Left ventricle myocardium inferior (tissue), 1 donor: ENCODE measurements around the gene UCK1. TPM values are rescaled to one million over a fixed set of nuclear protein-coding genes. Genes with fewer than 3 reads are reported as not detected.

Experiments used
- DNase-seq: peaks from one replicate; pipeline ENCODE4 v3.0.0-alpha.2; 2020
- H3K27ac ChIP-seq: fragments of 200-600 bp; replicated peaks from 2 replicates; pipeline ENCODE4 v1.8.0; 2021
- H3K27me3 ChIP-seq: fragments of 200-600 bp; 2 replicates; pipeline ENCODE4 v1.8.0; 2021; ENCODE audit warnings: low read depth
- H3K36me3 ChIP-seq: fragments of 200-600 bp; 2 replicates; pipeline ENCODE4 v1.8.0; 2021
- H3K4me1 ChIP-seq: fragments of 200-600 bp; 2 replicates; pipeline ENCODE4 v1.8.0; 2021
- H3K4me3 ChIP-seq: fragments of 200-600 bp; 2 replicates; pipeline ENCODE4 v1.8.0; 2021; ENCODE audit warnings: mild to moderate bottlenecking, moderate library complexity
- H3K9me3 ChIP-seq: fragments of 200-600 bp; replicated peaks from 2 replicates; pipeline ENCODE4 v1.8.0; 2021
- intact Hi-C: fragments of 100-400 bp; cut with micrococcal nuclease; formaldehyde crosslinking; loops from one replicate; pipeline ENCODE4 v1.11.0; 2022
- total RNA-seq: library from RNA; stranded (reverse); fragmentation: NEBNext Ultra II Directional; extraction: Animal tissue kit (Norgen Biotek cat#: 25700); gene quantifications from one replicate; pipeline ENCODE4 v1.2.1, GENCODE V29; 2021
- TF ChIP-seq, protein P1 (sequence below): fragments of 200-600 bp; IDR thresholded peaks from 2 replicates; pipeline ENCODE4 v1.8.0; 2021; ENCODE audit warnings: antibody characterized with exemption, mild to moderate bottlenecking, borderline replicate concordance
- donor health status: DM: no; HTN: yes; CAD: no; lungs with severe emphysema.

UCK1 gene
- total RNA-seq, 1 donor from 2014 or later, result 23.0 TPM

DNA sequence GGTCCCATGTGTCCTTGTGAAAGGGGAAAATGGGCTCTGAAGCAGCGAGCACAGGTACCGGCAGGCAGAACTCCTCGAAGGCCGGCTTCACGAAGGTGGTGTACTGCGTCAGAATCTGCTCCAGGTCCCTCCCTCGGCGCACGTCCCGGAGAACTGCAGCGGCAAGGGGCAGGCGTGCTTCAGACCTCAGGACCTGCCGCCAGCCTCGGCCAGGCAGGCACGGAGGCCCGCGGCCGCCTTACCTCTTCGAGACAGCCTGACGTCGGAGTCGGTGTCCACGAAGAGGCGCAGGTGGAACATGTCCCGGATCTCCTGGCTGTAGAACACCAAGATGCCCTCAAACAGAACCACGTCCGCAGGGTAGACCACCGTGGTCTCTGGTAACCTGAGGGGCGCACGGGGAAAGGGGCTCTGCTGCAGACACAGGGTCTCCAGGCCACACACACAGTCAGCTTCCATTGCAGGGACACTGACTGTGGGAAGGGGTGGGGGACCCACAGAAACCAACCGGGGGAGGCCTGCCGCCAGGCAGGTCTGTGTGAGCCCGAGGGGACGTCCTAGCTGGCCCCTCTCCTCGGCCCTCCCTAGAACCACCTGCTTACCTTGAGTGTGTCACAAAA is 2.1 kb downstream of the UCK1 start:
- peaks cover 23% of the 10 kb centered on the region for H3K4me1 ChIP-seq
- peaks cover 58% of the 10 kb centered on the region for H3K36me3 ChIP-seq
- H3K27ac ChIP-seq, result no peak overlapping the region
- DNase-seq, result no peak
- no peak overlapping the region for H3K4me3 ChIP-seq
- no peaks in the 10 kb centered on the region for H3K9me3 ChIP-seq
- TF ChIP-seq, protein P1, sequence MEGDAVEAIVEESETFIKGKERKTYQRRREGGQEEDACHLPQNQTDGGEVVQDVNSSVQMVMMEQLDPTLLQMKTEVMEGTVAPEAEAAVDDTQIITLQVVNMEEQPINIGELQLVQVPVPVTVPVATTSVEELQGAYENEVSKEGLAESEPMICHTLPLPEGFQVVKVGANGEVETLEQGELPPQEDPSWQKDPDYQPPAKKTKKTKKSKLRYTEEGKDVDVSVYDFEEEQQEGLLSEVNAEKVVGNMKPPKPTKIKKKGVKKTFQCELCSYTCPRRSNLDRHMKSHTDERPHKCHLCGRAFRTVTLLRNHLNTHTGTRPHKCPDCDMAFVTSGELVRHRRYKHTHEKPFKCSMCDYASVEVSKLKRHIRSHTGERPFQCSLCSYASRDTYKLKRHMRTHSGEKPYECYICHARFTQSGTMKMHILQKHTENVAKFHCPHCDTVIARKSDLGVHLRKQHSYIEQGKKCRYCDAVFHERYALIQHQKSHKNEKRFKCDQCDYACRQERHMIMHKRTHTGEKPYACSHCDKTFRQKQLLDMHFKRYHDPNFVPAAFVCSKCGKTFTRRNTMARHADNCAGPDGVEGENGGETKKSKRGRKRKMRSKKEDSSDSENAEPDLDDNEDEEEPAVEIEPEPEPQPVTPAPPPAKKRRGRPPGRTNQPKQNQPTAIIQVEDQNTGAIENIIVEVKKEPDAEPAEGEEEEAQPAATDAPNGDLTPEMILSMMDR, result no peak
- H3K27me3 ChIP-seq, result no peaks in the 10 kb centered on the region
- intact Hi-C loops, result no loop called here

DNA sequence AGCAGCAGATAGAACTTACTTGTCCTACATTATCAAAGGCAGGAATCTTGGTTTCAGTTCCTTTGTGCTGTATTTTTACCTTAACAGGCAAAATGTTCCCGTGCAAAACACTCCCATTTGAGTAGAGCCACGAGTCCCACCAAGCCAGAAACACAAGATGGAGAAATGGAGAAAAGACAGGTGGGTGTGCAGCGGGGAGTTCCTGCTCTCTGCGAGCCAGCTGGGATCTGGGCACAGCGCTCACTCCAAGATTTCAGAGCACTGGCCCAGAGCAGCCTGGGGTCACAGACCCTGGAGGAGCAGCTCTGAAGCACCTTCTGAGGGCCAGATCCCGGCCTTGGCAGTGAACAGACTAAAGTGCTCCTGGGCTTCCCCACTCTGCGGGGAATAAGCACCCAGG is 2.9 kb downstream of the UCK1 start:
- H3K4me1 ChIP-seq, result peaks cover 23% of the 10 kb centered on the region
- no peaks in the 10 kb centered on the region for H3K27me3 ChIP-seq
- no peaks in the 10 kb centered on the region for H3K9me3 ChIP-seq
- H3K27ac ChIP-seq, result no peak overlapping the region
- H3K4me3 ChIP-seq, result no peak overlapping the region
- intact Hi-C loops, result no loop called here
- peaks cover 66% of the 10 kb centered on the region for H3K36me3 ChIP-seq
- no peak for DNase-seq
- TF ChIP-seq, protein P1, result no peak

DNA sequence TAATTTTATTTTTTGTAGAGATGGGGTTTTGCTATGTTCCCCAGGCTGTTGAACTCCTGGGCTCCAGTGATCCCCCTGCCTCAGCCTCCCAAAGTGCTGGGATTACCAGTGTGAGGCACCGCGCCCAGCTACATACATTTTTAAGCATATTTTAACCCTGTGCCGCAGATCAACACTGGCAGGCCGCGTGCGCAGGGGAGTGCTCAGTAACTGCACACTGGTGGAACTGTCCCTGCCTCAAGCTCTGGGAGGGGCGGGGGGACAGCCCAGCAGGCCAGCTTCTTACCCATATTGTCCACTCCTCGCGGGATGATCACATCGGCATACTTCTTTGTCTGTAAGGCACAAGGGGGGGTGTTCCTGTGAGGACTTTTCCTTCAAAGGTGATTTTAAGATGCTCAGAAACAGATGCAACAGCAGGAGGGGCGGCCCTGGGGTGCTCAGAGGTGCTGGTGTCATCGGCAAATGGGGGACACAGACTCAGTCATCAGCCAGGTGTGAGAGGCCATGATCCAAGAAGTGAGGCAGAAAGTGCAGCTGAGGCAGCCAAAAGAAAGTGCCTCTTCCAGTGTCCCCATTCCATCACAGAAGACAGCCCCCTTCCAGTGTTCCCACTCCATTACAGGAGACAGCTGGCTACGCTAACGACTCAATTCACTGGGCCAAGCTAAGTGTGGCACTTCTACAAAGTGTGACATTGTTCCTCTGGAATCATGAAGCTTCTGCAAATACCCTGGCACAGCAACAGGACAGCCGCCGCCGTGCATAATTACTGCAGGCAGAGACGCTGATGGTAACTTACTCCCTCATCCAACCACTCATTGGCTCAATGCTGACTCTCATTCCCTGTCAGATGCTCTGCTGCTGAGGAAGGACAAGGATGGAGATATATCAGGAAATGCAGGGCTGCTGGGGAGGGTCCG is 5.2 kb downstream of the UCK1 start:
- no peak overlapping the region for H3K4me3 ChIP-seq
- TF ChIP-seq, protein P1, result no peak
- no peak for DNase-seq
- intact Hi-C loops, result no loop called here
- no peak overlapping the region for H3K27ac ChIP-seq
- H3K27me3 ChIP-seq, result no peaks in the 10 kb centered on the region
- peaks cover 16% of the 10 kb centered on the region for H3K4me1 ChIP-seq
- H3K9me3 ChIP-seq, result no peaks in the 10 kb centered on the region
- peaks cover 89% of the 10 kb centered on the region for H3K36me3 ChIP-seq

DNA sequence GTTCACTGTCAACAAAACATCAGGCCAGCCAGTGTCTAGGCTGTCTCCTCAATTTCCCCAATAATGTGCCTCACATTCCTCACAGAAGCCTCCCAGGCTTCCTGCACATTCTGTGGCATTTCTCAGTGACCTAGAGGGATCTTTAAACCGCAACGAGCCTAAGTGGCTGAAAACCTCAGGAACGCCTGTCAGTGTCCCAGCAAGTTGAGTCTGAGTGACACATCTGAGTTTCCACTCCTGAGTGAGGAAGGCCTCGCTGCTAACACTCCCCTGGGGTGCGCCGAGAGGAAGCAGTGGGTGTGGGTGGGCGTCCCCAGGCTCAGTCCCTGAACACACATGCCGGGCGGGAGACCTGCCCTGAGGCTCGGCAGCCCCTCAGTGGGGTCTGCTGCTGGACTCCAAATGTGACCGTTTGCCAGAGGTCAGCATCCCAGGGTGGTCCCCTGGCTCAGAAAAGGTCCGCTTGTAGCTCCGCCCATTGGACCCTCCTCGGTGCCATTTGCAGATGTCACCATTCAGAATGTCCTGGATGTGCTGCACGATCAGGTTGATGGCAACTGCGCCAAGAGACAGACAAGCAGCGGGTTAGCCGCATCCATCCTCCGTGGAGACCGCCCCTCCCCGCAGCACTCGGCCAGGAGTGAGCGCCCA is 6.3 kb downstream of the UCK1 start:
- peaks cover 100% of the 10 kb centered on the region for H3K36me3 ChIP-seq
- TF ChIP-seq, protein P1, result no peak
- peaks cover 6% of the 10 kb centered on the region for H3K4me1 ChIP-seq
- no peaks in the 10 kb centered on the region for H3K27me3 ChIP-seq
- no peak overlapping the region for H3K4me3 ChIP-seq
- no peaks in the 10 kb centered on the region for H3K9me3 ChIP-seq
- H3K27ac ChIP-seq, result no peak overlapping the region
- DNase-seq, result no peak
- intact Hi-C loops, result no loop called here
